Loucy (cell line): ENCODE measurements around the gene ADARB2.

Experiments
- H2AFZ ChIP-seq: fragments of 200-600 bp; sonication (generic); 2 replicates; pipeline ENCODE4 v1.6.0; 2016; ENCODE audit warnings: antibody characterized with exemption, mild to moderate bottlenecking, low read length, moderate library complexity
- H3F3A ChIP-seq: fragments of 200-600 bp; 2 replicates; pipeline ENCODE4 v1.6.0; 2016; ENCODE audit warnings: antibody characterized with exemption, low read depth, mild to moderate bottlenecking
- H3K27me3 ChIP-seq: fragments of 200-600 bp; sonication (generic); 2 replicates; pipeline ENCODE4 v1.6.1; 2014; ENCODE audit warnings: low read length, mild to moderate bottlenecking; ENCODE audit not compliant: insufficient read depth, poor library complexity, severe bottlenecking
- H3K36me3 ChIP-seq: fragments of 200-600 bp; sonication (generic); 2 replicates; pipeline ENCODE4 v1.6.1; 2016; ENCODE audit warnings: low read length; ENCODE audit not compliant: insufficient read depth
- H3K4me1 ChIP-seq: fragments of 200-600 bp; sonication (generic); 2 replicates; pipeline ENCODE4 v1.5.1; 2014; ENCODE audit warnings: low read length, mild to moderate bottlenecking; ENCODE audit not compliant: insufficient read depth, poor library complexity, severe bottlenecking
- H3K4me2 ChIP-seq: fragments of 200-600 bp; sonication (generic); 2 replicates; pipeline ENCODE4 v1.6.0; 2014; ENCODE audit warnings: antibody characterized with exemption, low read length, low read depth, mild to moderate bottlenecking; ENCODE audit not compliant: poor library complexity, severe bottlenecking
- H3K4me3 ChIP-seq: fragments of 200-600 bp; sonication (generic); 2 replicates; pipeline ENCODE4 v1.5.1; 2014; ENCODE audit warnings: low read length, mild to moderate bottlenecking, mixed read lengths; ENCODE audit not compliant: poor library complexity, severe bottlenecking
- H3K79me2 ChIP-seq: fragments of 200-600 bp; sonication (generic); 2 replicates; pipeline ENCODE4 v1.6.1; 2014; ENCODE audit warnings: low read length; ENCODE audit not compliant: insufficient read depth
- H3K9ac ChIP-seq: fragments of 200-600 bp; sonication (generic); 2 replicates; pipeline ENCODE4 v1.6.0; 2014; ENCODE audit warnings: mild to moderate bottlenecking, low read depth, low read length, moderate library complexity; ENCODE audit not compliant: poor library complexity, severe bottlenecking
- H3K9me2 ChIP-seq: fragments of 200-600 bp; sonication (generic); replicated peaks from 2 replicates; pipeline ENCODE4 v1.6.1; 2016; ENCODE audit warnings: low read depth, low read length, mixed read lengths
- H3K9me3 ChIP-seq: fragments of 200-600 bp; sonication (generic); 2 replicates; pipeline ENCODE4 v1.6.1; 2014; ENCODE audit warnings: mild to moderate bottlenecking, antibody characterized with exemption, low read length, low read depth; ENCODE audit not compliant: insufficient read depth
- H4K20me1 ChIP-seq: fragments of 200-600 bp; sonication (generic); 2 replicates; pipeline ENCODE4 v1.6.0; 2014; ENCODE audit warnings: antibody characterized with exemption, low read length, mild to moderate bottlenecking; ENCODE audit not compliant: insufficient read depth, poor library complexity, severe bottlenecking
- CTCF ChIP-seq: fragments of 200-600 bp; sonication (generic); conservative IDR thresholded peaks from 2 replicates; pipeline ENCODE4 v1.5.1; 2014; ENCODE audit warnings: mild to moderate bottlenecking, antibody characterized with exemption, low read length
- EZH2phosphoT487 ChIP-seq: fragments of 200-600 bp; IDR thresholded peaks from 2 replicates; pipeline ENCODE4 v1.6.1; 2018; ENCODE audit warnings: antibody characterized with exemption, mild to moderate bottlenecking, moderate library complexity, borderline replicate concordance

ADARB2 gene

GRCh38 chr10:1290071-1290471 lies 447.3 kb downstream of the ADARB2 start:
- Histone ChIP-seq H3K9me3 (no peaks in the 10 kb centered on the region), H3K79me2 (no peaks in the 10 kb centered on the region), H3K4me2 (no peak overlapping the region)

GRCh38 chr10:1289591-1289990 lies 447.7 kb downstream of the ADARB2 start:
- Histone ChIP-seq H3K9me2 (no peaks in the 10 kb centered on the region), H4K20me1 (no peaks in the 10 kb centered on the region), H3K9ac (no peak overlapping the region), H3K36me3 (no peaks in the 10 kb centered on the region), H2AFZ (no peak overlapping the region), H3K4me1 (peaks cover 12% of the 10 kb centered on the region), H3K79me2 (no peaks in the 10 kb centered on the region), H3K4me2 (no peak overlapping the region), H3K27me3 (no peaks in the 10 kb centered on the region), H3F3A (no peaks in the 10 kb centered on the region), H3K4me3 (no peak overlapping the region), H3K9me3 (no peaks in the 10 kb centered on the region)
- TF ChIP-seq CTCF, result no peak
- no peak for TF ChIP-seq EZH2phosphoT487

More at GRCh38 chr10:1290071-1290471, 447.3 kb downstream of the ADARB2 start:
- peaks cover 12% of the 10 kb centered on the region for H3K4me1 ChIP-seq
- TF ChIP-seq EZH2phosphoT487 (no peak), CTCF (no peak)
- H3K27me3 ChIP-seq, result no peaks in the 10 kb centered on the region
- H3K4me3 ChIP-seq, result no peak overlapping the region
- no peaks in the 10 kb centered on the region for H4K20me1 ChIP-seq
- H2AFZ ChIP-seq, result no peak overlapping the region
- H3K36me3 ChIP-seq, result no peaks in the 10 kb centered on the region
- no peaks in the 10 kb centered on the region for H3K9me2 ChIP-seq
- no peaks in the 10 kb centered on the region for H3F3A ChIP-seq
- no peak overlapping the region for H3K9ac ChIP-seq

- Histone ChIP-seq H3K4me1 (peaks cover 7% of the 10 kb centered on the region), H4K20me1 (no peaks in the 10 kb centered on the region), H3K36me3 (no peaks in the 10 kb centered on the region), H3K79me2 (no peaks in the 10 kb centered on the region), H3K27me3 (no peaks in the 10 kb centered on the region), H3K4me3 (no peak overlapping the region), H2AFZ (peak overlapping the region; percentile 78), H3K4me2 (no peak overlapping the region), H3K9me2 (no peaks in the 10 kb centered on the region), H3K9ac (no peak overlapping the region), H3F3A (no peaks in the 10 kb centered on the region), H3K9me3 (no peaks in the 10 kb centered on the region)
- TF ChIP-seq EZH2phosphoT487, result no peak
- TF ChIP-seq CTCF, result no peak
Observed at GRCh38 chr10:1287971-1288401, 449.3 kb downstream of the ADARB2 start.
